Fibroblast of lung (primary cell): ENCODE results near the gene CSGALNACT2. TPM values are rescaled to one million over a fixed set of nuclear protein-coding genes. Genes with fewer than 3 reads are reported as not detected.

Experiments
- DNase-seq, 2 donors: peaks; one replicate each; pipeline versions ENCODE4 v3.0.0 to v3.0.0-alpha.2; 2010; ENCODE audit warnings: low read depth in 2 of 2
- H2AFZ ChIP-seq: 2 replicates; pipeline ENCODE4 v1.5.1; 2012; ENCODE audit warnings: low read length, control low read depth, inconsistent platforms
- H3K27ac ChIP-seq: 2 replicates; pipeline ENCODE4 v1.5.1; 2011; ENCODE audit warnings: low read length, control low read depth; ENCODE audit not compliant: insufficient read depth
- H3K27me3 ChIP-seq: 2 replicates; pipeline ENCODE4 v1.5.1; 2011; ENCODE audit warnings: mild to moderate bottlenecking, low read length; ENCODE audit not compliant: control insufficient read depth, insufficient read depth
- H3K36me3 ChIP-seq: 2 replicates; pipeline ENCODE4 v1.5.1; 2011; ENCODE audit warnings: low read length; ENCODE audit not compliant: control insufficient read depth, insufficient read depth
- H3K4me1 ChIP-seq: 2 replicates; pipeline ENCODE4 v1.5.1; 2011; ENCODE audit warnings: low read length; ENCODE audit not compliant: control insufficient read depth, insufficient read depth; ENCODE audit errors: extremely low read depth
- H3K4me2 ChIP-seq: 2 replicates; pipeline ENCODE4 v1.5.1; 2011; ENCODE audit warnings: low read length, control low read depth; ENCODE audit not compliant: insufficient read depth; ENCODE audit errors: extremely low read depth
- H3K4me3 ChIP-seq, 4 experiments: fragments of 200-600 bp in 1 of 4; sonication (generic) in 1 of 4; replicated peaks in 1 of 4; 2 replicates each; pipeline ENCODE4 v1.5.1; 2011 to 2016; ENCODE audit warnings: low read length in 4 of 4, low read depth in 3 of 4, mild to moderate bottlenecking in 3 of 4, control low read depth in 2 of 4, inconsistent platforms in 1 of 4, mixed read lengths in 1 of 4; ENCODE audit not compliant: insufficient read depth in 1 of 4; ENCODE audit errors: control extremely low read depth in 1 of 4
- H3K79me2 ChIP-seq: 2 replicates; pipeline ENCODE4 v1.5.1; 2012; ENCODE audit warnings: mild to moderate bottlenecking, low read length, inconsistent platforms; ENCODE audit not compliant: control insufficient read depth, insufficient read depth
- H3K9ac ChIP-seq: 2 replicates; pipeline ENCODE4 v1.5.1; 2011; ENCODE audit warnings: mild to moderate bottlenecking, low read length, control low read depth; ENCODE audit not compliant: insufficient read depth
- H3K9me3 ChIP-seq: 2 replicates; pipeline ENCODE4 v1.5.1; 2012; ENCODE audit warnings: low read depth, low read length; ENCODE audit not compliant: control insufficient read depth, insufficient read depth
- H4K20me1 ChIP-seq: 2 replicates; pipeline ENCODE4 v1.5.1; 2011; ENCODE audit warnings: low read length; ENCODE audit not compliant: control insufficient read depth, insufficient read depth; ENCODE audit errors: extremely low read depth
- CTCF ChIP-seq, 2 donors: IDR thresholded peaks in 1 of 2; conservative IDR thresholded peaks in 1 of 2; 1 replicate in 1 of 2; 2 replicates in 1 of 2; pipeline ENCODE4 v1.5.1; 2011 to 2012; ENCODE audit warnings: low read length in 2 of 2, control low read depth in 1 of 2, inconsistent platforms in 1 of 2, low read depth in 1 of 2, mild to moderate bottlenecking in 1 of 2
- EZH2 ChIP-seq: IDR thresholded peaks from 2 replicates; pipeline ENCODE4 v1.5.1; 2012; ENCODE audit warnings: low read length, control low read depth, mild to moderate bottlenecking; ENCODE audit errors: missing control alignments
- polyA plus RNA-seq, 2 donors: library from polyadenylated mRNA; depleted of rRNA in 1 of 2; stranded (reverse) in 1 of 2; unstranded in 1 of 2; fragments of >200 nt; gene quantifications; 2 replicates each; pipeline ENCODE4 v1.2.1, GENCODE V29; 2011 to 2012; ENCODE audit warnings: missing spikeins in 1 of 2
- total RNA-seq: library from RNA; depleted of rRNA; stranded (reverse); fragments of >200 nt; gene quantifications from 2 replicates; pipeline ENCODE4 v1.2.1, GENCODE V29; 2014

The CSGALNACT2 gene
- total and polyA plus RNA-seq, 2 donors (not counting 1 experiment from before 2014, with no cell fraction given): 38.6 to 46.9 TPM

DNA sequence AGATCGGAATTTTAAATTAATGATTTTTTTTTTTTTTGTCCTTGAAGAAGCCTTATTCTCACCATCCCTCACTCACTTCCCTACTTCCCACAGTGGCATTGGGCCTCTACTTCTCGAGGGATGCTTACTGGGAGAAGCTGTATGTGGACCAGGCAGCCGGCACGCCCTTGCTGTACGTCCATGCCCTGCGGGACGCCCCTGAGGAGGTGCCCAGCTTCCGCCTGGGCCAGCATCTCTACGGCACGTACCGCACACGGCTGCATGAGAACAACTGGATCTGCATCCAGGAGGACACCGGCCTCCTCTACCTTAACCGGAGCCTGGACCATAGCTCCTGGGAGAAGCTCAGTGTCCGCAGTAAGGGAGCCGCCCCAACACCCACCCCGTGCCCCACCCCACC lies 37.9 kb upstream of the CSGALNACT2 start:
- H3K27me3 ChIP-seq: no peaks in the 10 kb centered on the region
- H3K36me3 ChIP-seq: no peaks in the 10 kb centered on the region
- no peak overlapping the region for H3K9ac ChIP-seq
- no peaks in the 10 kb centered on the region for H3K9me3 ChIP-seq
- no peak overlapping the region for H3K4me3 ChIP-seq
- no peak overlapping the region for H2AFZ ChIP-seq
- no peaks in the 10 kb centered on the region for H3K79me2 ChIP-seq
- no peak overlapping the region for H3K4me2 ChIP-seq
- no peaks in the 10 kb centered on the region for H3K4me1 ChIP-seq
- no peak for DNase-seq
- no peak for TF ChIP-seq CTCF (conservative IDR thresholded peaks at IDR 0.05 in 1 of 2, IDR thresholded peaks at IDR 0.05 in 1 of 2; ENCODE audit: low read depth in 1 of 2, low read length in 2 of 2)
- TF ChIP-seq EZH2: no peak
- H4K20me1 ChIP-seq: no peaks in the 10 kb centered on the region
- no peak overlapping the region for H3K27ac ChIP-seq

DNA sequence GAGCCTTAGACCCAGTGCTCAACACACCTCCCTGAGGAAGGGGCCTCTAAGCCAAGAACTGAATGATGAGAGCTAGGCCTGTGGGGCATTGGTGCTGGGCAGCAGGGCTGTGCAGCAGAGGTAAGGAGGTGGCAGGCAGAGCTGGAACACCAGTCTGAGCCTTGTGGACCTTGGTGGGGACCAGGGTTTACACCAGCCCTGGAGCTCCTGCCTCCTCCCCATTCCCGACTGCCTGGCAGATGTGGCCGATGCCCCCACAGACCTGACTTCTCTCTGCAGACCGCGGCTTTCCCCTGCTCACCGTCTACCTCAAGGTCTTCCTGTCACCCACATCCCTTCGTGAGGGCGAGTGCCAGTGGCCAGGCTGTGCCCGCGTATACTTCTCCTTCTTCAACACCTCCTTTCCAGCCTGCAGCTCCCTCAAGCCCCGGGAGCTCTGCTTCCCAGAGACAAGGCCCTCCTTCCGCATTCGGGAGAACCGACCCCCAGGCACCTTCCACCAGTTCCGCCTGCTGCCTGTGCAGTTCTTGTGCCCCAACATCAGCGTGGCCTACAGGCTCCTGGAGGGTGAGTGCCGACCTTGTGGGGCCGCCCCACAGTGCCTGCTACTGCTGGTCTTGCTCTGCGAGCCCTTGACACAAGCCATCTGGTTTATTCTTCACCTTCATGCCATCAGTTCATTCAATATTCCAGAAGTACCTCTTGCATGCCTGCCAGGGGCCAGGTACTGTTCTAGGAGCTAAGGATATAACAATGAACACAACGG lies 36.0 kb upstream of the CSGALNACT2 start:
- no peaks in the 10 kb centered on the region for H3K4me1 ChIP-seq
- H3K27me3 ChIP-seq: no peaks in the 10 kb centered on the region
- H3K4me2 ChIP-seq: no peak overlapping the region
- H3K4me3 ChIP-seq: no peak overlapping the region
- no peaks in the 10 kb centered on the region for H3K9me3 ChIP-seq
- no peak overlapping the region for H2AFZ ChIP-seq
- H3K9ac ChIP-seq: no peak overlapping the region
- H4K20me1 ChIP-seq: no peaks in the 10 kb centered on the region
- no peaks in the 10 kb centered on the region for H3K79me2 ChIP-seq
- DNase-seq: no peak
- H3K27ac ChIP-seq: no peak overlapping the region
- no peak for TF ChIP-seq EZH2
- no peak for TF ChIP-seq CTCF (conservative IDR thresholded peaks at IDR 0.05 in 1 of 2, IDR thresholded peaks at IDR 0.05 in 1 of 2; ENCODE audit: low read depth in 1 of 2, low read length in 2 of 2)
- H3K36me3 ChIP-seq: no peaks in the 10 kb centered on the region

DNA sequence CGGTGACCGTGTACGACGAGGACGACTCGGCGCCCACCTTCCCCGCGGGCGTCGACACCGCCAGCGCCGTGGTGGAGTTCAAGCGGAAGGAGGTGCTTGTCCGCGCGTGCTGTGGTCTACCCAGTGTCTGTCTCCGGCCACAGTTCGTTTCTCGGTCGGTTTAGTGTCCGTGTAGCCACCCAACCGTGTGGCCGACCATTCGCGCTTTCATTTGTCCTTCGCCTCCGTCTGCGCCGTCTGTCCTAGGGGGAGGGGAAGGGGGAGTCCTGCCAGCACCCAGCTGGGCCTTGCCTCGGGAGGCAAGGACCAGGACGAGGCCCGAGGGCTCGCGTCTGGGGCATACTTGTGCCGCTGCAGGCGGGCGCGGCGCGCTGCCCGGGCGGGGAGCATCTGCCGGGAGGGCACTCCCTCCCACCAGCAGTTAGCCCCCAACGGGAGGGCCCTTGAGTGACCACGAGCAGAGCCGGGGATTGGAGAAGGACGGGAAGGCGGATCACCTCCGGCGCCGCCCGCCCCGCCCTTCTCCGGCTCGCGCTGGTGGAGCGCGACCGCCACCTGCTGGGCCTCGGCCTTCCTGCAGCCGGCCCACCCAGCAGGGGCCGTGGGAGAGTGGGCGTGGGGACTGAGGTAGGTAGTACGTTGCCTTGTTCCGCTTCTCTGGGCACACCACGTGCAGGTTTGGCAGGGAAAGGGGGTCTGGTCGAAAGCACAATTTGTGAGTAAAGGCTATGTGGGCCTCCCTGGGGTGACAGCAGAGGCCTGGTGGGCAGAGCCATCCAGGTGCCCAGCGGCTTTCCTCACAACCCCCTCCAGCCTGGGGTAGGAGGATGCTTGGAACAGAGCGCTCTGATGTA lies 32.9 kb upstream of the CSGALNACT2 start:
- Histone ChIP-seq H3K4me3 (peak overlapping the region; percentile 42 to 66 (median 61)), H3K27ac (no peak overlapping the region), H3K4me1 (no peaks in the 10 kb centered on the region), H3K4me2 (peak overlapping the region; percentile 88), H3K9me3 (no peaks in the 10 kb centered on the region), H4K20me1 (no peaks in the 10 kb centered on the region), H3K27me3 (no peaks in the 10 kb centered on the region), H3K36me3 (no peaks in the 10 kb centered on the region), H3K79me2 (no peaks in the 10 kb centered on the region), H3K9ac (peak overlapping the region; percentile 32), H2AFZ (peak overlapping the region; percentile 90)
- TF ChIP-seq CTCF (conservative IDR thresholded peaks at IDR 0.05 in 1 of 2, IDR thresholded peaks at IDR 0.05 in 1 of 2; ENCODE audit: low read depth in 1 of 2, low read length in 2 of 2): peak; percentile 66 to 97
- no peak for TF ChIP-seq EZH2
- peak; percentile 68 for DNase-seq
